GM18868 (cell line): ENCODE data around the gene ORAI3.

Experiments used
- ATAC-seq: cut with Tn5 transposase; IDR thresholded peaks from one replicate; pipeline ENCODE4 v1.9.1; 2021; ENCODE audit warnings: mild to moderate bottlenecking, moderate library complexity; ENCODE audit not compliant: unreplicated experiment

The ORAI3 gene

GRCh38 chr16:30966033-30966619 is 17.3 kb downstream of the ORAI3 start:
- no peak for ATAC-seq

- ATAC-seq: no peak
Observed at GRCh38 chr16:30967795-30968194, 18.9 kb downstream of the ORAI3 start.

GRCh38 chr16:30969246-30969842 is 20.5 kb downstream of the ORAI3 start:
- ATAC-seq: no peak

DNA sequence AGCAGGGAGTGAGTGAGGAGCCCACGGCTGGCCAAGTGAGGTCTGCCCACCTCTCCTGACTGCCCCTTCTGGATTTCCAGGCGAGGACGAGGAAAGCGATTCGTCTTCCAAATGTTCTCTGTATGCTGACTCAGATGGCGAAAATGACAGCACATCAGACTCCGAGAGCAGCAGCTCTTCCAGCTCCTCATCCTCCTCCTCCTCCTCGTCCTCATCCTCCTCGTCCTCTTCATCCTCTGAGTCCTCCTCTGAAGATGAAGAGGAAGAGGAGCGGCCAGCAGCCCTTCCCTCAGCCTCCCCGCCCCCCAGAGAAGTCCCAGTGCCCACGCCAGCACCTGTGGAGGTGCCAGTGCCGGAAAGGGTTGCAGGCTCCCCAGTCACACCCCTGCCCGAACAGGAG is 22.4 kb downstream of the ORAI3 start:
- no peak for ATAC-seq

GRCh38 chr16:30972872-30973271 is 24.0 kb downstream of the ORAI3 start:
- no peak for ATAC-seq

DNA sequence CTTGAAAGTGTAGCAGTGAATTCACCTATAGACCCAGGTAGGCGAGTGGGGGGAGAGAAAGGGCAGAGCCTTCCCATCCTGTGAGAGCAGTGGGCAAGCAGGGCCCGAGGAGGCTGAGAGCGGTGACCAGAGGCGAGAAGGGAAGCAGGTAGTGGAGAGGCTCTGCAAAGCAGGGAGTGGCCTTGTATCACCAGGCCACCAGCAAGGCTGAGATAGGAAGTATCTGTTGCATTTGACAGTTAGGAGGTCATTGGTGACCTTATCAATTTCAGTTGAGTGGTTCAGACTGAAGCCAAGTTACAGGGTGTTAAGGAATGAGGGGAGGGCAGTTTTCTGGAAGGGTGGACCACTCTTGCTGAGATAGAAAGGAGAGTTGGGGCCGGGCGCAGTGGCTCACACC is 25.5 kb downstream of the ORAI3 start:
- ATAC-seq: no peak

GRCh38 chr16:30976486-30976885 is 27.6 kb downstream of the ORAI3 start:
- no peak for ATAC-seq

DNA sequence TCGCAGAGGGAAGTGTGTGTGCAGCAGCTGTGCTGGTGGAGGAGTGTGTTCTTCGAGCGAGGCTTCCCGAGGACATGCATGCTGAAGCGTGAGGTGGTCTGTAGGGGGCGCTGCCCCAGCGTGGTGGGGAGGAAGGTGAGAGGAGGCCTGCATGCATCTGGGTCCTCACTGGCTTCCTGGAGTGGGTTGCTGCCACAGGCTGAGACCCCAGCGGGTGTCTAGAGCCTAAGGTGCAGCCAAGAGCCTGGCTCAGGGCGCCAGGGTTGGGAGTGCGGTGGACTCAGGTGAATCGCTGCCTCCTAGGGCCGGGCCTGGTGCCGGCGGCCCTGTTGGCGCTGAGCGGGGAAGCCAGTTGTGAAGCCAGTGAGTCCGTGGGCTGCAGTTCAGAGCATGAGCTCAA is 28.6 kb downstream of the ORAI3 start:
- ATAC-seq: no peak

- ATAC-seq: no peak
Observed at GRCh38 chr16:30979170-30980022, 30.5 kb downstream of the ORAI3 start.

DNA sequence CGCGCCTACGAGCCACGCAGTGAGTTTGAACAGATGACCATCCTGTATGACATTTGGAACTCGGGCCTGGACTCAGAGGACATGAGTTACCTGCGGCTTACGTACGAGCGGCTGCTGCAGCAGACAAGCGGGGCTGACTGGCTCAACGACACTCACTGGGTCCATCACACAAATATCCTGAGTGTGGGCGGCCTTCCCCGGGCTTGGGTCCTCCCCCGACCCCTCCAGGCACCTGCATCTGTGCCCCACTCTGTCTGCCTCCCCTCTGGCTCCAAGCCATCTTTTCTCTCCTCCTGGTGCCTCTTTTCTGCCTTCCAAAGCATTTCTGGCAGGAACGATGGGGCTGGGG is 31.1 kb downstream of the ORAI3 start:
- ATAC-seq: no peak

DNA sequence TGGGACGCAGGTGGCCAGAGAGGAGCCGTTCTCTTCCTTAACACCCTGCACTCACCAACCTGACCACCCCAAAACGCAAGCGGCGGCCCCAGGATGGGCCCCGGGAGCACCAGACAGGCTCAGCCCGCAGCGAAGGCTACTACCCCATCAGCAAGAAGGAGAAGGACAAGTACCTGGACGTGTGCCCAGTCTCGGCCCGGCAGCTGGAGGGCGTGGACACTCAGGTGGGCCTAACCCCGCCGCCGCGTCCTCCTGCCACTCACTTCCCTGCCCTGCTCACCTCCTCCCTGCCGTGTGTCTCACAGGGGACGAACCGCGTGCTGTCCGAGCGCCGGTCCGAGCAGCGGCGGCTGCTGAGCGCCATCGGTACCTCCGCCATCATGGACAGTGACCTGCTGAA is 31.6 kb downstream of the ORAI3 start:
- ATAC-seq: no peak

- no peak for ATAC-seq
Observed at GRCh38 chr16:30980959-30981358, 32.1 kb downstream of the ORAI3 start.

DNA sequence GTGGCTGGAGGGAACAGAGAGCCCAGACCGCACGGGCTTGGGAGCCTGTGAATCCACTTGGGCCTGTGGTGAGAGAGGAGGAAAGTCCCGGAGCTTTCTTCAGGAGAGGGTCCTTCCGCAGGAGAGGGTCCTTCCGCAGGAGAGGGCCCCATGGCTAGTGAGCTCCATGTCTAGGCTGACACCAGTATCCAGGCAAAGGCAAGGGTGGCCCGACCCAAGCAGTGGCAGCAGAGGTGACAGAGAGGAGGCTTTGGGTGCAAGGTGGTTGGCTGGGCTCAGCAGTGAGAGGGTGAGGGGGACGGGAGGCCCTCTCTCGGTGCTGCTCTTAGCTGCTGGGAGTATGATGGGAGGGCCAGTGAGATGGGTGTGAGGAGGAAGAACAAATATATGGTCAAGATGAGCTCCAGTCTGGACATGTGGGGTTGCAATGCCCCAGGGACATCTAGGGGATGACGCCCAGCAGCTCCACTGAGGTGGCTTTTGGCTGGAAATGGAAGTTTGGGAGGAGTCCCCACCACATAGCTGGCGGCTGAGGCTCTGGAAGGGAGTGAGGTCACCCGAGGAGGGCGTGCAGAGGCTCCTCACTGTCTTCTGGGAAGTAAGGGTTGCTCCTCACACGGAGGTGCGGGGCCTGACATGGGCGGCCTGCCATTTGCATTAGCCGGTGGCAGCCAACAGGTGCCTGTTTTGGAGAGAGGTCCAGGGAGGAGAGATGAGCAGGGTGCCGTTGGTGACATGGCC is 33.9 kb downstream of the ORAI3 start:
- no peak for ATAC-seq

GRCh38 chr16:30983289-30983889 is 34.5 kb downstream of the ORAI3 start:
- ATAC-seq: no peak

DNA sequence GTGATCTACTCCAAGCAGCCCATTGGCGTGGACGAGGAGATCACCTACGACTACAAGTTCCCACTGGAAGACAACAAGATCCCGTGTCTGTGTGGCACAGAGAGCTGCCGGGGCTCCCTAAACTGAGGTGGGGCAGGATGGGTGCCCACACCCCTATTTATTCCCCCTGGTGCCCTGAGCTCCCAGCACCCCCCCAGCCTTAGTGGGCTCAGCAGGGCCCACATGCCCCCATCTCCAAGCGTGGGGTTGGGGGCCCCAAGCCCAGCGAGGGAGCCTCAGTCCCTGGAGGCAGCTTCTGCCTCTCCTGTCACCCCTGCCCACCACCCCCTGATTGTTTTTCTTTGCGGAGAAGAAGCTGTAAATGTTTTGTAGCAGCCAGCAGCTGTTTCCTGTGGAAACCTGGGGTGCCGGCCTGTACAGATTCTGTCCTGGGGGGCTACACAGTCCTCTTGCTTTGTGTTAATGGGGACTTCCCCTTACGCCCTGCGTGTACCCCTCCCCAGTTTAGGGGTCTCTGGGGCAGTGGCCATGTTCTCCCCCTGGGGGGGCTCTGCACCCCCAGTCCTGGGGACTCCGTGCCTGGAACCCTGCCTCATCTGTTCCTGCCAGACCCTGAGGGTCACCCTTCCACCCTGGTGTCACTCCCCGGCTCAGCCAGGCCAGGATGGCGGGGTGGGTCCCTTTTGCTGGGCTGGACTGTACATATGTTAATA is 35.2 kb downstream of the ORAI3 start:
- no peak for ATAC-seq

DNA sequence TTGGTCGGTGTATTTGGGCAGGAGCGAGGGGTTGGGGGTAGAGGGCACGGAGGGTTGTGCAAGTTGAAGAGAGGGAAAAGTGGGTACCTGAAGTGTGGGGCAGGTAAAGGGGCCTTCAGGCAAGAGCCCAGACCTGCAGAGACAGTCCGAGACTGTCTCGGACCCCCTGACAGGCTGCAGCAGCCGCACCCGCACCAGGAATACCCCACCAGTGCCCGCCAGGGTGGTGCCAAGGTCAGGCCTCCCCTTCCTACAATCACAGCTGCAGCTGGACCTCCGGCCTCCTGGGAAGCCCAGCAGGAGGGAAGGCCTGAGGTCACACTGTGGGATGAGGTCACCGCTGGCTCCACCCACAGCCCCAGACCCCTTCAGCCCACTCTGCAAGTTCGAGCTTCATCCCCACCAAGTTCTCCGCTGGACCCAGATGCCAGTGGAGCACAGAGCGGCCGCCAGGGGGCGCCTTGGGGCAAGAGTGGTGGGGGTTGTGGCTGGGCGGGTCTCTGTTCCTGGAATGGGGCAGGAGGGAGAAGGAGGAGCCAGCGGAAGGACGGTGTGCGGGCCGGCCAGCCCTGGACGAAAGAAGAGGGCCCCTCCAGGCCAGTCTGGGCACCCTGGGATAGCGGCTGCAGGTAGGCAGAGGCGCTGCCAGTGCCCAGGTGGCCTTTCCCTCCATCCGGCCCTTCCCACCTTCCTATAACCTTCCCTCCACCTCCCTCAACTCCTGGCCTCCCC is 36.0 kb downstream of the ORAI3 start, which contains the start of gene HSD3B7:
TSS of gene HSD3B7 (plus strand) at position 539 of the 732 bp plus-strand sequence. CDS start 452 bp downstream, outside the sequence.
- no peak for ATAC-seq

DNA sequence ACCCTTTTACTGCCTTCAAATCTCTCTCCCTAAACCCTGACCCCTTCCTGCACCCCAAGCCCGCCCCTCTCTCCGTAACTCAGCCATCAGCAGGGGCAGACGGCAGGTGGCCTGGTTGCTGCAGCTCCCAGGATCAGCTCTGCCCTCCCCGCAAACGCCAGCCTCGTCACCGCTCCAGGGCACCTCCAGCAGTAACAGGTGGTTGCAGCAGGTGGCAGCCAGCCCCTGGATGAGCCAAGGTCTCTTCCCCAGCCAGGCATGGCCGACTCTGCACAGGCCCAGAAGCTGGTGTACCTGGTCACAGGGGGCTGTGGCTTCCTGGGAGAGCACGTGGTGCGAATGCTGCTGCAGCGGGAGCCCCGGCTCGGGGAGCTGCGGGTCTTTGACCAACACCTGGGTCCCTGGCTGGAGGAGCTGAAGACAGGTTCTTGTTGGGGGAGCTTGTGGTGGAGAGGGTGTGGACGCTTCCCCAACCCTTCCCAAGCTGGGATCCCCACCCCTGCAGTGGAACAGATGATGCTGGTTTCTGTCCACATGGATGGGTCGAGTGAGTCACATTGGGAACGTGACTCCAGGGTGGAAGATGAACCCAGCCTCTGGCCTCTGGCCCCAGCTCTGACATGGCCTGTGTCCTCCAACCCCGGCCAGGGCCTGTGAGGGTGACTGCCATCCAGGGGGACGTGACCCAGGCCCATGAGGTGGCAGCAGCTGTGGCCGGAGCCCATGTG is 36.7 kb downstream of the ORAI3 start:
- no peak for ATAC-seq

DNA sequence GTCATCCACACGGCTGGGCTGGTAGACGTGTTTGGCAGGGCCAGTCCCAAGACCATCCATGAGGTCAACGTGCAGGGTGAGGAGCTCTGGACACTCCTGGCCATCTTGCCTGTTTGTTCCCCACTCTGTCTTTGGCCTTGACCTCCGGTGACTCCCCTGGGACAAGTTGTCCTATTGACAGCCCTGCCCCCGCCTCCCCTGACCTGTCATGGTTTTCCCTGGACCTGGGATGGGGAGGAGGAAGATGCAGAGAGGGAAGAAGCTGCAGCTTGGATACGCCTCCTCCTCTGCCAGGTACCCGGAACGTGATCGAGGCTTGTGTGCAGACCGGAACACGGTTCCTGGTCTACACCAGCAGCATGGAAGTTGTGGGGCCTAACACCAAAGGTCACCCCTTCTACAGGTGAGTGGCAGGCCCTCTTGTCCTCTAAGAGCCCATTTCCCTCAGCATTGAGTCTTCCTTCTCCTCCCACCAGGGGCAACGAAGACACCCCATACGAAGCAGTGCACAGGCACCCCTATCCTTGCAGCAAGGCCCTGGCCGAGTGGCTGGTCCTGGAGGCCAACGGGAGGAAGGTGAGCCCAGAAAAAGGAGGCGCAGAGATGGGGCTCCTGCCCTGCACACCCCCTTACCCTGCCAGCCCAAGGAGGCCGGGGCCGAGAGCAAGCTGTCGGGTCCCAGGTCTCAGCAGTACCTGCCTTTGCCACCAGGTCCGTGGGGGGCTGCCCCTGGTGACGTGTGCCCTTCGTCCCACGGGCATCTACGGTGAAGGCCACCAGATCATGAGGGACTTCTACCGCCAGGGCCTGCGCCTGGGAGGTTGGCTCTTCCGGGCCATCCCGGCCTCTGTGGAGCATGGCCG is 37.5 kb downstream of the ORAI3 start:
- ATAC-seq: no peak
